H9 (cell line): ENCODE measurements around the gene TMEM135. TPM values are rescaled to one million over a fixed set of nuclear protein-coding genes. Genes with fewer than 3 reads are reported as not detected.

Experiments
- DNase-seq: peaks from one replicate; pipeline ENCODE4 v3.0.0-alpha.2; 2017
- H2AFZ ChIP-seq: one replicate; pipeline ENCODE4 v1.6.1; 2013; ENCODE audit warnings: mild to moderate bottlenecking, low read length, control low read depth, moderate library complexity
- H2AK5ac ChIP-seq: 2 replicates; pipeline ENCODE4 v1.6.1; 2013; ENCODE audit warnings: low read length, control low read depth, mixed read lengths; ENCODE audit not compliant: insufficient read length
- H2BK120ac ChIP-seq: one replicate; pipeline ENCODE4 v1.6.1; 2013; ENCODE audit warnings: low read depth, mild to moderate bottlenecking, low read length, control low read depth, inconsistent platforms; ENCODE audit not compliant: poor library complexity, severe bottlenecking
- H2BK12ac ChIP-seq: 2 replicates; pipeline ENCODE4 v1.6.1; 2013; ENCODE audit warnings: low read length, control low read depth, mixed read lengths, low read depth; ENCODE audit not compliant: insufficient read length
- H2BK15ac ChIP-seq: 2 replicates; pipeline ENCODE4 v1.6.1; 2013; ENCODE audit warnings: low read depth, low read length, control low read depth
- H2BK20ac ChIP-seq: one replicate; pipeline ENCODE4 v1.6.1; 2013; ENCODE audit warnings: low read depth, mild to moderate bottlenecking, low read length, control low read depth, inconsistent platforms; ENCODE audit not compliant: poor library complexity, severe bottlenecking
- H2BK5ac ChIP-seq: 2 replicates; pipeline ENCODE4 v1.6.1; 2013; ENCODE audit warnings: low read length, control low read depth, mixed read lengths; ENCODE audit not compliant: insufficient read length
- H3K14ac ChIP-seq: 2 replicates; pipeline ENCODE4 v1.6.1; 2013; ENCODE audit warnings: low read length, control low read depth; ENCODE audit not compliant: insufficient read depth
- H3K18ac ChIP-seq: 2 replicates; pipeline ENCODE4 v1.6.1; 2013; ENCODE audit warnings: low read depth, mild to moderate bottlenecking, mixed read lengths, low read length, control low read depth; ENCODE audit not compliant: insufficient read length
- H3K23ac ChIP-seq: 2 replicates; pipeline ENCODE4 v1.6.1; 2013; ENCODE audit warnings: low read length, control low read depth, mixed read lengths, low read depth; ENCODE audit not compliant: insufficient read length
- H3K23me2 ChIP-seq: 2 replicates; pipeline ENCODE4 v1.6.1; 2013; ENCODE audit warnings: low read depth, mild to moderate bottlenecking, mixed read lengths, low read length, control low read depth; ENCODE audit not compliant: insufficient read length, poor library complexity, severe bottlenecking
- H3K27ac ChIP-seq: 2 replicates; pipeline ENCODE4 v1.5.1; 2013; ENCODE audit warnings: low read length, control low read depth, mixed read lengths, low read depth; ENCODE audit not compliant: insufficient read length
- H3K27me3 ChIP-seq: 2 replicates; pipeline ENCODE4 v1.6.1; 2013; ENCODE audit warnings: low read length, control low read depth, inconsistent platforms; ENCODE audit not compliant: insufficient read depth
- H3K4ac ChIP-seq: 2 replicates; pipeline ENCODE4 v1.6.1; 2013; ENCODE audit warnings: low read depth, mild to moderate bottlenecking, control low read depth, inconsistent platforms, low read length, moderate library complexity
- H3K4me1 ChIP-seq: 2 replicates; pipeline ENCODE4 v1.6.1; 2013; ENCODE audit warnings: low read length, control low read depth, inconsistent platforms; ENCODE audit not compliant: insufficient read depth
- H3K4me2 ChIP-seq: 2 replicates; pipeline ENCODE4 v1.6.1; 2013; ENCODE audit warnings: low read length, control low read depth, mixed read lengths; ENCODE audit not compliant: insufficient read length, insufficient read depth
- H3K56ac ChIP-seq: 2 replicates; pipeline ENCODE4 v1.6.1; 2013; ENCODE audit warnings: low read depth, mild to moderate bottlenecking, mixed read lengths, low read length, control low read depth; ENCODE audit not compliant: insufficient read length
- H3K79me1 ChIP-seq: 2 replicates; pipeline ENCODE4 v1.6.1; 2013; ENCODE audit warnings: low read depth, mild to moderate bottlenecking, moderate library complexity, low read length, control low read depth, inconsistent platforms; ENCODE audit not compliant: insufficient read depth, poor library complexity, severe bottlenecking
- H3K79me2 ChIP-seq: 2 replicates; pipeline ENCODE4 v1.6.1; 2013; ENCODE audit warnings: low read length, control low read depth, inconsistent platforms; ENCODE audit not compliant: insufficient read depth
- H3K9ac ChIP-seq: 2 replicates; pipeline ENCODE4 v1.6.1; 2013; ENCODE audit warnings: low read length, control low read depth, mixed read lengths; ENCODE audit not compliant: insufficient read length; ENCODE audit errors: extremely low read depth
- H3K9me3 ChIP-seq: one replicate; pipeline ENCODE4 v1.6.1; 2013; ENCODE audit warnings: low read depth, low read length, inconsistent platforms; ENCODE audit not compliant: control insufficient read depth
- H3T11ph ChIP-seq: one replicate; pipeline ENCODE4 v1.6.1; 2013; ENCODE audit warnings: mild to moderate bottlenecking, low read length, control low read depth, inconsistent platforms
- H4K20me1 ChIP-seq: one replicate; pipeline ENCODE4 v1.6.1; 2013; ENCODE audit not compliant: control insufficient read depth, insufficient read length, insufficient read depth
- H4K5ac ChIP-seq: 2 replicates; pipeline ENCODE4 v1.6.1; 2013; ENCODE audit warnings: low read depth, mild to moderate bottlenecking, mixed read lengths, low read length, control low read depth; ENCODE audit not compliant: insufficient read length
- H4K8ac ChIP-seq: replicated peaks from 2 replicates; pipeline ENCODE4 v1.6.1; 2013; ENCODE audit warnings: low read length, control low read depth, mixed read lengths, low read depth; ENCODE audit not compliant: insufficient read length
- H4K91ac ChIP-seq: 2 replicates; pipeline ENCODE4 v1.6.1; 2013; ENCODE audit warnings: low read depth, mild to moderate bottlenecking, moderate library complexity, mixed read lengths, low read length, control low read depth; ENCODE audit not compliant: insufficient read length
- H3K27ac Mint-ChIP-seq, 3 experiments: 2 replicates in 2 of 3; 3 replicates in 1 of 3; pipeline ENCODE4 v1.8.0; 2020 to 2021; ENCODE audit warnings: mixed read lengths in 3 of 3, mild to moderate bottlenecking in 1 of 3, moderate library complexity in 1 of 3
- H3K27me3 Mint-ChIP-seq: 2 replicates; pipeline ENCODE4 v1.8.0; 2021; ENCODE audit warnings: low read depth, mild to moderate bottlenecking, moderate library complexity, mixed read lengths
- H3K36me3 Mint-ChIP-seq, 3 experiments: 2 replicates in 2 of 3; 3 replicates in 1 of 3; pipeline ENCODE4 v1.8.0; 2020 to 2021; ENCODE audit warnings: low read depth in 3 of 3, mixed read lengths in 3 of 3; ENCODE audit not compliant: insufficient read depth in 1 of 3
- H3K4me1 Mint-ChIP-seq, 2 experiments: 2 replicates each; pipeline ENCODE4 v1.8.0; 2020; ENCODE audit warnings: mixed read lengths in 2 of 2
- H3K4me3 Mint-ChIP-seq, 2 experiments: 2 replicates in 1 of 2; 3 replicates in 1 of 2; pipeline ENCODE4 v1.8.0; 2020 to 2021; ENCODE audit warnings: mild to moderate bottlenecking in 2 of 2, mixed read lengths in 2 of 2, moderate library complexity in 1 of 2
- H3K9me3 Mint-ChIP-seq, 2 experiments: 2 replicates in 1 of 2; 3 replicates in 1 of 2; pipeline ENCODE4 v1.8.0; 2020; ENCODE audit warnings: mild to moderate bottlenecking in 2 of 2, mixed read lengths in 2 of 2, moderate library complexity in 1 of 2
- WGBS: extraction: QIAGEN DNeasy Blood & Tissue Kit; methylation state at CpG from one replicate; pipeline ENCODE4 v1.1.7; 2013; ENCODE audit warnings: missing lambda C conversion rate, low lambda C conversion rate, mixed read lengths; ENCODE audit not compliant: insufficient read length; ENCODE audit errors: extremely low coverage; 5-methylcytosine and 5-hydroxymethylcytosine counted together
- total RNA-seq: library from RNA; stranded (reverse); gene quantifications from 2 replicates; pipeline ENCODE4 v1.2.1, GENCODE V29; 2021
- TF ChIP-seq, protein P1 (sequence below): fragments of 200-600 bp; sonication (generic); conservative IDR thresholded peaks from 3 replicates; pipeline ENCODE4 v1.8.0; 2021; ENCODE audit warnings: antibody characterized with exemption, mild to moderate bottlenecking

Gene TMEM135
- total RNA-seq, 1 experiment from 2014 or later, result 25.2 TPM

DNA sequence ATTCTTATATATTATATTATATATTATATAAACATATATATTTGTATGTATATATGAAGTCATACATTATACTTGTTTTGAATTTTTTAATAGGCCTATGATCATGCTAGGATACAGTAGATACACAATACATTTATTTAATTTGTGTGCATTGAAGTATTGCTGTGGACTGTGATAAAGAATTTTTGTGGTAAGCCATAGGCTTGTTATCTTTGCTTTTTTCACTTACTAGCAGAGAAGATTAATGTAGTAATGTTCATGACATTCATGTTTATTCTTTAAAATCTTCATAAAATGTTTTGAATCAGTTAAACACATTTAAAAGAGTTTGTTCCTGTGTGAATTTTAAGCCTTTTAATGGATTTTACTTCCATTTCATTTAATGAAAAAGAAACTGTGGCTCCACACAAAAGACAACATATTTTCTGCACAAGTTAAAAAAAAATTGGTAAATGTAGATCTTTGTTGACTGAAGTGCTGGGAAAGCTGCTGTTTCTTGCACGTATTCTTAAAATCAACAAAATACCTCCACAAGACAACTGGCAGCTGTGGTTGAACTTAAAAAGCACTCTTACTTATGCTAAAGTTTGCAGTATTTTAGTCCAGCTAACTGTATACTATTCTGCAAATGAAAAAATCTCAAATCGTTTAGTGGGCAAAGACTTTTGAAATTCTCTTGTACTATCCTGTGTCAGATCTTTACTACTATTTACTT, 156.2 kb downstream of the TMEM135 start:
- H3K27ac Mint-ChIP-seq, result no peak overlapping the region
- no peak for DNase-seq
- H3K4ac ChIP-seq, result no peak overlapping the region
- H2BK5ac ChIP-seq, result no peak overlapping the region
- H3K56ac ChIP-seq, result no peak overlapping the region
- H3K27me3 Mint-ChIP-seq, result no peaks in the 10 kb centered on the region
- H3K9me3 Mint-ChIP-seq, result no peaks in the 10 kb centered on the region
- no peak overlapping the region for H3K4me3 Mint-ChIP-seq
- no peak overlapping the region for H3K27ac ChIP-seq
- no peak overlapping the region for H4K91ac ChIP-seq
- no peak overlapping the region for H4K8ac ChIP-seq
- H3K23me2 ChIP-seq, result no peaks in the 10 kb centered on the region
- H3K36me3 Mint-ChIP-seq, result no peaks in the 10 kb centered on the region
- no peak overlapping the region for H3K9ac ChIP-seq
- no peak overlapping the region for H3K23ac ChIP-seq
- H3K27me3 ChIP-seq, result no peaks in the 10 kb centered on the region
- H3K18ac ChIP-seq, result no peak overlapping the region
- peaks cover 3 to 6% of the 10 kb centered on the region in 2 experiments for H3K4me1 Mint-ChIP-seq
- no peak overlapping the region for H3K4me2 ChIP-seq
- TF ChIP-seq, protein P1, sequence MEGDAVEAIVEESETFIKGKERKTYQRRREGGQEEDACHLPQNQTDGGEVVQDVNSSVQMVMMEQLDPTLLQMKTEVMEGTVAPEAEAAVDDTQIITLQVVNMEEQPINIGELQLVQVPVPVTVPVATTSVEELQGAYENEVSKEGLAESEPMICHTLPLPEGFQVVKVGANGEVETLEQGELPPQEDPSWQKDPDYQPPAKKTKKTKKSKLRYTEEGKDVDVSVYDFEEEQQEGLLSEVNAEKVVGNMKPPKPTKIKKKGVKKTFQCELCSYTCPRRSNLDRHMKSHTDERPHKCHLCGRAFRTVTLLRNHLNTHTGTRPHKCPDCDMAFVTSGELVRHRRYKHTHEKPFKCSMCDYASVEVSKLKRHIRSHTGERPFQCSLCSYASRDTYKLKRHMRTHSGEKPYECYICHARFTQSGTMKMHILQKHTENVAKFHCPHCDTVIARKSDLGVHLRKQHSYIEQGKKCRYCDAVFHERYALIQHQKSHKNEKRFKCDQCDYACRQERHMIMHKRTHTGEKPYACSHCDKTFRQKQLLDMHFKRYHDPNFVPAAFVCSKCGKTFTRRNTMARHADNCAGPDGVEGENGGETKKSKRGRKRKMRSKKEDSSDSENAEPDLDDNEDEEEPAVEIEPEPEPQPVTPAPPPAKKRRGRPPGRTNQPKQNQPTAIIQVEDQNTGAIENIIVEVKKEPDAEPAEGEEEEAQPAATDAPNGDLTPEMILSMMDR, result no peak
- no peak overlapping the region for H3K14ac ChIP-seq
- H2AK5ac ChIP-seq, result no peak overlapping the region
- no peak overlapping the region for H2BK15ac ChIP-seq
- H2AFZ ChIP-seq, result no peak overlapping the region
- H4K20me1 ChIP-seq, result no peaks in the 10 kb centered on the region
- H3T11ph ChIP-seq, result no peak overlapping the region
- no peaks in the 10 kb centered on the region for H3K4me1 ChIP-seq
- no peaks in the 10 kb centered on the region for H3K79me2 ChIP-seq
- H2BK12ac ChIP-seq, result no peak overlapping the region
- no peaks in the 10 kb centered on the region for H3K79me1 ChIP-seq
- WGBS, result no CpG with 5 or more reads among the region's 2 CpGs
- no peak overlapping the region for H2BK20ac ChIP-seq
- no peaks in the 10 kb centered on the region for H3K9me3 ChIP-seq
- no peak overlapping the region for H4K5ac ChIP-seq
- H2BK120ac ChIP-seq, result no peak overlapping the region
